B cell (primary cell): ENCODE data around the gene DNPH1. TPM values are rescaled to one million over a fixed set of nuclear protein-coding genes. Genes with fewer than 3 reads are reported as not detected.
A peak's percentile ranks its signal among the peaks of the same experiment; 100 is the strongest.

Experiments used
- ATAC-seq: fragments of 200-7000 bp; cut with Tn5 transposase; one replicate; pipeline ENCODE4 v1.10.0; 2021; ENCODE audit warnings: low read depth, mild to moderate bottlenecking, moderate number of reproducible peaks, moderate library complexity
- CTCF ChIA-PET: fragments of 350-600 bp; sonication (Branson Sonifier 250); formaldehyde crosslinking; loops from one replicate; lab custom pipeline; 2021; ENCODE audit warnings: antibody characterized with exemption, inconsistent platforms; lab: Charles Lee
- POLR2A ChIA-PET: fragments of 350-600 bp; sonication (Branson Sonifier 250); formaldehyde crosslinking; loops from one replicate; lab custom pipeline; 2021; ENCODE audit warnings: antibody characterized with exemption; lab: Charles Lee
- DNase-seq: peaks from one replicate; pipeline ENCODE4 v3.0.0; 2013
- H2AFZ ChIP-seq: 2 replicates; pipeline ENCODE4 v1.6.1; 2012; ENCODE audit warnings: mild to moderate bottlenecking, low read depth, low read length; ENCODE audit not compliant: insufficient read depth, poor library complexity, severe bottlenecking
- H3K27ac ChIP-seq, 2 donors: 1 replicate in 1 of 2; 2 replicates in 1 of 2; pipeline ENCODE4 v1.5.1; 2012 to 2013; ENCODE audit warnings: low read length in 2 of 2, mild to moderate bottlenecking in 2 of 2, moderate library complexity in 1 of 2
- H3K27me3 ChIP-seq, 4 experiments: fragments of 200-600 bp in 1 of 4; sonication (generic) in 1 of 4; replicated peaks in 1 of 4; 1 replicate in 2 of 4; 2 replicates in 2 of 4; pipeline versions ENCODE4 v1.6.1 to v1.7.0; 2013 to 2016; ENCODE audit warnings: low read length in 3 of 4, mild to moderate bottlenecking in 2 of 4, mixed read lengths in 1 of 4, moderate library complexity in 1 of 4; ENCODE audit not compliant: insufficient read depth in 4 of 4, control insufficient read depth in 3 of 4; ENCODE audit errors: control extremely low read depth in 1 of 4
- H3K36me3 ChIP-seq, 2 experiments: replicated peaks in 1 of 2; 1 replicate in 1 of 2; 2 replicates in 1 of 2; pipeline versions ENCODE4 v1.6.1 to v1.7.1; 2013; ENCODE audit warnings: low read length in 1 of 2; ENCODE audit not compliant: insufficient read depth in 2 of 2, control insufficient read depth in 1 of 2; ENCODE audit errors: control extremely low read depth in 1 of 2, extremely low read depth in 1 of 2
- H3K4me1 ChIP-seq, 2 donors: fragments of 200-600 bp in 1 of 2; sonication (generic) in 1 of 2; 1 replicate in 1 of 2; 2 replicates in 1 of 2; pipeline versions ENCODE4 v1.5.1 to v1.6.1; 2013 to 2017; ENCODE audit warnings: low read length in 2 of 2; ENCODE audit not compliant: control insufficient read depth in 2 of 2, insufficient read depth in 2 of 2
- H3K4me2 ChIP-seq: replicated peaks from 2 replicates; pipeline ENCODE3; 2012; ENCODE audit warnings: mild to moderate bottlenecking, low read depth, low read length; ENCODE audit not compliant: poor library complexity, severe bottlenecking
- H3K4me3 ChIP-seq, 5 experiments: fragments of 200-600 bp in 1 of 5; sonication (generic) in 1 of 5; 1 replicate in 3 of 5; 2 replicates in 2 of 5; pipeline versions ENCODE4 v1.5.1 to v1.7.0; 2011 to 2016; ENCODE audit warnings: low read length in 4 of 5, mild to moderate bottlenecking in 4 of 5, low read depth in 2 of 5, control low read depth in 1 of 5, moderate library complexity in 1 of 5; ENCODE audit not compliant: insufficient read depth in 1 of 5; ENCODE audit errors: control extremely low read depth in 1 of 5, extremely low read depth in 1 of 5
- H3K79me2 ChIP-seq: fragments of 200-600 bp; sonication (generic); one replicate; pipeline ENCODE4 v1.6.0; 2016; ENCODE audit warnings: low read length; ENCODE audit not compliant: control insufficient read depth, insufficient read depth
- H3K9ac ChIP-seq: fragments of 200-600 bp; sonication (generic); 2 replicates; pipeline ENCODE4 v1.6.1; 2017; ENCODE audit warnings: mild to moderate bottlenecking, low read length, moderate library complexity
- H3K9me3 ChIP-seq, 3 donors: one replicate each; pipeline versions ENCODE4 v1.6.1 to v1.7.1; 2013; ENCODE audit warnings: low read length in 2 of 3; ENCODE audit not compliant: control insufficient read depth in 2 of 3, insufficient read depth in 1 of 3; ENCODE audit errors: control extremely low read depth in 1 of 3
- H4K20me1 ChIP-seq: 2 replicates; pipeline ENCODE4 v1.6.0; 2012; ENCODE audit warnings: mild to moderate bottlenecking, low read length; ENCODE audit not compliant: insufficient read depth, control insufficient read depth, poor library complexity, severe bottlenecking
- H3K27ac Mint-ChIP-seq: one replicate; pipeline ENCODE4 v1.8.0; 2021; ENCODE audit warnings: mixed read lengths
- H3K27me3 Mint-ChIP-seq: one replicate; pipeline ENCODE4 v1.8.0; 2021; ENCODE audit warnings: mixed read lengths
- H3K4me1 Mint-ChIP-seq: one replicate; pipeline ENCODE4 v1.8.0; 2021; ENCODE audit warnings: mixed read lengths
- H3K4me3 Mint-ChIP-seq: one replicate; pipeline ENCODE4 v1.8.0; 2021; ENCODE audit warnings: mixed read lengths
- H3K9me3 Mint-ChIP-seq: one replicate; pipeline ENCODE4 v1.8.0; 2022; ENCODE audit warnings: mixed read lengths; ENCODE audit not compliant: insufficient read depth
- CTCF ChIP-seq: fragments of 200-600 bp; IDR thresholded peaks from one replicate; pipeline ENCODE4 v1.8.0; 2022; ENCODE audit warnings: antibody characterized with exemption, mild to moderate bottlenecking
- EZH2 ChIP-seq: IDR thresholded peaks from 2 replicates; pipeline ENCODE4 v1.6.1; 2012; ENCODE audit warnings: borderline replicate concordance, low read depth, mild to moderate bottlenecking, moderate library complexity, low read length; ENCODE audit not compliant: insufficient read depth, poor library complexity, severe bottlenecking
- WGBS: methylation state at CpG from one replicate; pipeline ENCODE4 v1.1.5; 2013; ENCODE audit warnings: missing lambda C conversion rate; ENCODE audit not compliant: insufficient coverage; 5-methylcytosine and 5-hydroxymethylcytosine counted together
- intact Hi-C: fragments of 100-400 bp; cut with micrococcal nuclease; formaldehyde crosslinking; loops from one replicate; pipeline ENCODE4 v1.10.0; 2022
- polyA plus RNA-seq: library from polyadenylated mRNA; depleted of rRNA; stranded (reverse); fragments of >200 nt; gene quantifications from 2 replicates; pipeline ENCODE4 v1.2.3, GENCODE V29; 2012
- total RNA-seq, 2 donors: library from RNA; stranded (reverse); fragments of 120-200 nt in 1 of 2; gene quantifications; 1 replicate in 1 of 2; 2 replicates in 1 of 2; pipeline versions ENCODE4 v1.2.3 to v1.2.4, GENCODE V29; 2013 to 2022

The DNPH1 gene
- total and polyA plus RNA-seq, 2 donors (not counting 1 experiment from before 2014, with no cell fraction given): 29.0 to 52.8 TPM

GRCh38 chr6:43253401-43253800, 24.1 kb upstream of the DNPH1 start:
- Histone ChIP-seq H3K4me3 (no peak overlapping the region), H3K79me2 (no peaks in the 10 kb centered on the region), H3K9me3 (peaks cover 0 to 2% (median 0%) of the 10 kb centered on the region in 3 donors), H3K9ac (no peak overlapping the region), H3K27ac (no peak overlapping the region), H3K27me3 (peaks cover 0 to 49% (median 14%) of the 10 kb centered on the region in 4 experiments), H3K4me1 (no peaks in the 10 kb centered on the region), H3K4me2 (no peak overlapping the region), H3K36me3 (no peaks in the 10 kb centered on the region), H2AFZ (no peak overlapping the region), H4K20me1 (no peaks in the 10 kb centered on the region)
- DNase-seq: no peak
- 95% methylated on average over 10 of the region's 11 CpGs for WGBS
- CTCF ChIA-PET: interaction anchor here (1.2 to 2.1 kb wide), 2 partner anchors 10 to 104 kb away, joined by 3 to 6 read pairs; no protein-coding TSS in a partner anchor
- H3K4me3 Mint-ChIP-seq: no peak overlapping the region
- POLR2A ChIA-PET: no interaction called here
- H3K4me1 Mint-ChIP-seq: peaks cover 6% of the 10 kb centered on the region
- peaks cover 48% of the 10 kb centered on the region for H3K27me3 Mint-ChIP-seq
- no peak for TF ChIP-seq CTCF
- no peak for TF ChIP-seq EZH2
- intact Hi-C loops: no loop called here
- H3K9me3 Mint-ChIP-seq: no peaks in the 10 kb centered on the region
- ATAC-seq: no peak
- no peak overlapping the region for H3K27ac Mint-ChIP-seq

- peaks cover 0 to 2% (median 0%) of the 10 kb centered on the region in 3 donors for H3K9me3 ChIP-seq
- no peak overlapping the region for H3K4me3 Mint-ChIP-seq
- peak overlapping the region; percentile 16 for H2AFZ ChIP-seq
- H3K4me1 ChIP-seq: peaks cover 11 to 19% of the 10 kb centered on the region in 2 donors
- H4K20me1 ChIP-seq: no peaks in the 10 kb centered on the region
- H3K27ac ChIP-seq: no peak overlapping the region
- no peak overlapping the region for H3K4me2 ChIP-seq
- WGBS: 19% methylated on average over 3 of the region's 8 CpGs
- H3K4me1 Mint-ChIP-seq: peaks cover 22% of the 10 kb centered on the region
- H3K4me3 ChIP-seq: no peak overlapping the region
- H3K27ac Mint-ChIP-seq: no peak overlapping the region
- DNase-seq: no peak
- H3K27me3 ChIP-seq: peaks cover 0 to 52% (median 17%) of the 10 kb centered on the region in 4 experiments
- H3K9me3 Mint-ChIP-seq: no peaks in the 10 kb centered on the region
- no peaks in the 10 kb centered on the region for H3K79me2 ChIP-seq
- ChIA-PET POLR2A (no interaction called here), CTCF (interaction anchor here (1.0 kb wide), 1 partner anchor 147 kb away, joined by 5 read pairs; no protein-coding TSS in a partner anchor)
- intact Hi-C loops: no loop called here
- TF ChIP-seq CTCF (no peak), EZH2 (no peak)
- no peaks in the 10 kb centered on the region for H3K36me3 ChIP-seq
- peaks cover 54% of the 10 kb centered on the region for H3K27me3 Mint-ChIP-seq
- no peak overlapping the region for H3K9ac ChIP-seq
- ATAC-seq: no peak
Measured at GRCh38 chr6:43250992-43251373, 21.7 kb upstream of the DNPH1 start.
